ENCODE results near the gene ASB13. TPM values are rescaled to one million over a fixed set of nuclear protein-coding genes. Genes with fewer than 3 reads are reported as not detected.

The ASB13 gene
- total and polyA plus RNA-seq, 2 experiments from 2014 or later: 16.9 to 18.1 TPM

- Histone ChIP-seq H3K4me3 (no peak overlapping the region), H3K9me3 (ENCODE audit: low read depth) (no peaks in the 10 kb centered on the region), H3K27me3 (no peaks in the 10 kb centered on the region), H2AFZ (no peak overlapping the region), H4K20me1 (ENCODE audit: insufficient read depth, poor library complexity, severe bottlenecking) (no peaks in the 10 kb centered on the region), H3K79me2 (no peaks in the 10 kb centered on the region), H3K36me3 (replicated peaks; ENCODE audit: insufficient read depth, low read depth) (no peaks in the 10 kb centered on the region), H3K27ac (peak overlapping the region; percentile 94), H3K4me1 (ENCODE audit: insufficient read depth) (peaks cover 31% of the 10 kb centered on the region), H3K9me2 (replicated peaks; ENCODE audit: insufficient read depth) (no peaks in the 10 kb centered on the region), H3K4me2 (no peak overlapping the region)
- TF ChIP-seq EZH2phosphoT487 (IDR thresholded peaks at IDR 0.05; ENCODE audit: low read depth, severe bottlenecking, unreplicated experiment): no peak
- TF ChIP-seq, protein P1, sequence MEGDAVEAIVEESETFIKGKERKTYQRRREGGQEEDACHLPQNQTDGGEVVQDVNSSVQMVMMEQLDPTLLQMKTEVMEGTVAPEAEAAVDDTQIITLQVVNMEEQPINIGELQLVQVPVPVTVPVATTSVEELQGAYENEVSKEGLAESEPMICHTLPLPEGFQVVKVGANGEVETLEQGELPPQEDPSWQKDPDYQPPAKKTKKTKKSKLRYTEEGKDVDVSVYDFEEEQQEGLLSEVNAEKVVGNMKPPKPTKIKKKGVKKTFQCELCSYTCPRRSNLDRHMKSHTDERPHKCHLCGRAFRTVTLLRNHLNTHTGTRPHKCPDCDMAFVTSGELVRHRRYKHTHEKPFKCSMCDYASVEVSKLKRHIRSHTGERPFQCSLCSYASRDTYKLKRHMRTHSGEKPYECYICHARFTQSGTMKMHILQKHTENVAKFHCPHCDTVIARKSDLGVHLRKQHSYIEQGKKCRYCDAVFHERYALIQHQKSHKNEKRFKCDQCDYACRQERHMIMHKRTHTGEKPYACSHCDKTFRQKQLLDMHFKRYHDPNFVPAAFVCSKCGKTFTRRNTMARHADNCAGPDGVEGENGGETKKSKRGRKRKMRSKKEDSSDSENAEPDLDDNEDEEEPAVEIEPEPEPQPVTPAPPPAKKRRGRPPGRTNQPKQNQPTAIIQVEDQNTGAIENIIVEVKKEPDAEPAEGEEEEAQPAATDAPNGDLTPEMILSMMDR (IDR thresholded peaks at IDR 0.05; ENCODE audit: poor library complexity): no peak
- 94% methylated on average over 15 of the region's 15 CpGs for WGBS (ENCODE audit: low lambda C conversion rate, missing lambda C conversion rate)
- no peak for DNase-seq (ENCODE audit: low spot score)
Observed at GRCh38 chr10:5611899-5612680, 54.3 kb downstream of the ASB13 start.

GRCh38 chr10:5609952-5610616 lies 56.3 kb downstream of the ASB13 start:
- no peaks in the 10 kb centered on the region for H3K9me3 ChIP-seq (ENCODE audit: low read depth)

DNA sequence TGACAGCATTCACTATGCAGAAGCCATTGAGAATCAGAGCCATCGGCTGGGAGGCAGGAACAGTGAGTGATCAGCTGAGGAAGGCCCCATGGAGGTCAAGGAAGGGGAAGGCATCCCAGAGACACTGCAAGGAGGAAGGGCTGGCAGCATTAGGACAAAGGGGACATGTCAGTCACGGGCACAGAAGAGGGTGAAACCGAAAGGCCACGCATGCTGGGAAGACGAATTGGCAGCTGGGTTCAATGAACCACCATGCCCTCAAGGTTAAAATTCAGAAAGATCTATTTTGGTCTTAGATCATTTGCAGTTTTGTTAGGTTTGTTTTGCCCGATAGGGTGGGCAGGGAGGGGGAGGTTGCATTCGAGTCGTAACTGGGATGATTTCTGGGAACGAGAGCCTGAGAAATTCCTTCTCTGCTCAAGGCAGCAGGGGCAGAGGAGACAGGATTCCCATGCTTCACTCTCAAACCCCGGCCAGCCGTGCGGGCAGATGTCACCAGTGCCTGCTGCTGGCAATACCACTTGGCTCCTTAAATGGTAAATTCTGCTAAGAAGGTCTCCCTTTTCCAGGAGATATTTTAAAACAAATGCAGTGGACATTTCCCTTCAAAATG lies 57.7 kb downstream of the ASB13 start:
- Histone ChIP-seq H3K4me1 (ENCODE audit: insufficient read depth) (peaks cover 22% of the 10 kb centered on the region), H3K79me2 (no peaks in the 10 kb centered on the region), H3K4me3 (no peak overlapping the region), H2AFZ (no peak overlapping the region), H3K27ac (peak overlapping the region; percentile 95), H4K20me1 (ENCODE audit: insufficient read depth, poor library complexity, severe bottlenecking) (no peaks in the 10 kb centered on the region), H3K36me3 (replicated peaks; ENCODE audit: insufficient read depth, low read depth) (no peaks in the 10 kb centered on the region), H3K27me3 (no peaks in the 10 kb centered on the region), H3K4me2 (no peak overlapping the region), H3K9me2 (replicated peaks; ENCODE audit: insufficient read depth) (no peaks in the 10 kb centered on the region), H3K9me3 (ENCODE audit: low read depth) (no peaks in the 10 kb centered on the region)
- WGBS (ENCODE audit: low lambda C conversion rate, missing lambda C conversion rate): 68% methylated on average over 12 of the region's 12 CpGs
- no peak for DNase-seq (ENCODE audit: low spot score)
- TF ChIP-seq, protein P1 (IDR thresholded peaks at IDR 0.05; ENCODE audit: poor library complexity): no peak
- no peak for TF ChIP-seq EZH2phosphoT487 (IDR thresholded peaks at IDR 0.05; ENCODE audit: low read depth, severe bottlenecking, unreplicated experiment)
- TF ChIP-seq EZH2 (IDR thresholded peaks at IDR 0.05; ENCODE audit: borderline replicate concordance): no peak

More at GRCh38 chr10:5609952-5610616, 56.3 kb downstream of the ASB13 start:
- H3K4me3 ChIP-seq: no peak overlapping the region
- H3K27me3 ChIP-seq: no peaks in the 10 kb centered on the region
- WGBS (ENCODE audit: low lambda C conversion rate, missing lambda C conversion rate): 62% methylated on average over 11 of the region's 11 CpGs
- no peak for TF ChIP-seq EZH2 (IDR thresholded peaks at IDR 0.05; ENCODE audit: borderline replicate concordance)
- TF ChIP-seq, protein P1 (IDR thresholded peaks at IDR 0.05; ENCODE audit: poor library complexity): no peak
- no peak for TF ChIP-seq EZH2phosphoT487 (IDR thresholded peaks at IDR 0.05; ENCODE audit: low read depth, severe bottlenecking, unreplicated experiment)
- peak; percentile 76 for DNase-seq (ENCODE audit: low spot score)
- no peaks in the 10 kb centered on the region for H3K36me3 ChIP-seq (replicated peaks; ENCODE audit: insufficient read depth, low read depth)
- H4K20me1 ChIP-seq (ENCODE audit: insufficient read depth, poor library complexity, severe bottlenecking): no peaks in the 10 kb centered on the region
- H2AFZ ChIP-seq: no peak overlapping the region
- no peaks in the 10 kb centered on the region for H3K9me2 ChIP-seq (replicated peaks; ENCODE audit: insufficient read depth)
- H3K4me1 ChIP-seq (ENCODE audit: insufficient read depth): peaks cover 29% of the 10 kb centered on the region
- H3K79me2 ChIP-seq: no peaks in the 10 kb centered on the region
- peak overlapping the region; percentile 95 for H3K27ac ChIP-seq
- H3K4me2 ChIP-seq: peak overlapping the region; percentile 63
